ENCODE results near the gene CEPT1.
"Not testable (repeated sequence)": the region's sequence is repeated elsewhere in the genome, so short reads cannot be mapped to it uniquely, and the experiment has no call there.

Gene CEPT1

DNA sequence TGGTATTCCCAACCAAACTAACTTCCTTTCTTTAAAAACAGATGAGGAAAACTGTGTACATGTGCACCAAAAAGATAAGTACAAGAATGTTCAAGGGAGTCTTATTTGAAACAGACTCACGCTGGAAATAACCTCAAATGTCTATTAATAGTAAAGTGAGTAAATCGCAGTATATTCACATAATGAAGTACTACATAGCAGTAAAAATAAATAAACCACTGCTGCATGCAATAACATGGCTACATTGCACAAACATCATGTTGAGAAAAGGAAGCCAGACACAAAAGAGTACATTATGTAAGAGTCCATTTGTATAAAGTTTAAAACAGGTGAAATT lies 65.7 kb downstream of the CEPT1 start:
- Histone ChIP-seq H3K4me3 (no peak overlapping the region), H3K9ac (ENCODE audit: insufficient read length) (no peak overlapping the region), H3K9me3 (ENCODE audit: low read depth, low read length) (no peaks in the 10 kb centered on the region), H3K27ac (no peak overlapping the region), H3K36me3 (ENCODE audit: insufficient read depth, low read length) (no peaks in the 10 kb centered on the region)
- TF ChIP-seq POLR2AphosphoS5 (IDR thresholded peaks at IDR 0.05; ENCODE audit: borderline replicate concordance, low read depth, low read length) (no peak), FOXP2 (optimal IDR thresholded peaks at IDR 0.05; ENCODE audit: control extremely low read depth, extremely low read length, insufficient read depth) (no peak)
- no peak for DNase-seq (ENCODE audit: low read depth, low spot score)

DNA sequence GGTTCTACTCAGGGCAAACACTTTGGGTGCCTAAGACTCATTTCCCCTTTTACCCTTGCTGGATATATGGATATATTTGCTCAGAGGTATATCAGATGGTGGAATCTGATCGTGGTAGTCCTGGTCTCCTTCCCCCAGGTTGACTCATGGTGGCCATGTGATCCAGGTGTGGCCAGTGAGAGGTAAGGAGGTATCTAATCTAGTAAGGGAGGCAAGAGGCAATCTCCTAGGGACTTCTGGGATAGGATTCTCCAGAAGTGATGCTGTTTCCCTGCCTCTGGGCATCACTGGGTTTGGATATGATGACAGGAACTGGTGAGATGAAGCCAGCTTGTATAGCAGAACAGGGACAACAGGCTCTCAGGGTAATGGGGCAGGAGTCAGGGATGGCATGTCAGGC lies 68.9 kb downstream of the CEPT1 start:
- Histone ChIP-seq H3K9ac (ENCODE audit: insufficient read length) (no peak overlapping the region), H3K36me3 (ENCODE audit: insufficient read depth, low read length) (no peaks in the 10 kb centered on the region), H3K9me3 (ENCODE audit: low read depth, low read length) (no peaks in the 10 kb centered on the region), H3K4me3 (no peak overlapping the region), H3K27ac (no peak overlapping the region)
- TF ChIP-seq FOXP2 (optimal IDR thresholded peaks at IDR 0.05; ENCODE audit: control extremely low read depth, extremely low read length, insufficient read depth): no peak
- TF ChIP-seq POLR2AphosphoS5 (IDR thresholded peaks at IDR 0.05; ENCODE audit: borderline replicate concordance, low read depth, low read length): no peak
- TF ChIP-seq EZH2 (IDR thresholded peaks at IDR 0.05): no peak
- DNase-seq (ENCODE audit: low read depth, low spot score): no peak

DNA sequence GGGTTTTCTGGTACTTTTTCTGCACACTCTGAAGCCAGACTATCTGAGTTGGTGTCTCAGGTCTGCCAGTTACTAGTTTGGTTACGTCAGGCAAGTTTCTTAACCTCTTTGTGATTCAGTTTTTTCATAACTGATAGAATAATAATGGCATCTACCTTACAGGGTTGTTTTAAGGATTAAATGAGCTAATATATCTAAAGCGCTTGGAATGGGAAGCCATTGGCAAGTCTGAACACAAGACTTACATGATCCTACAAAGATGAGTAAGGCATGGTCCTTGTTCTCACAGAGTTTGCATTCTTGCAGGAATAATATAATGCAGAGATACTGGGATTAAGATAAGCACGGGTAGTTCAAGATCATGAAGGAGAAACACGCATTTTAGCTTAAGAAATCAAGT lies 69.6 kb downstream of the CEPT1 start:
- no peaks in the 10 kb centered on the region for H3K36me3 ChIP-seq (ENCODE audit: insufficient read depth, low read length)
- no peak overlapping the region for H3K4me3 ChIP-seq
- no peak overlapping the region for H3K27ac ChIP-seq
- H3K9ac ChIP-seq (ENCODE audit: insufficient read length): no peak overlapping the region
- DNase-seq (ENCODE audit: low read depth, low spot score): no peak
- H3K9me3 ChIP-seq (ENCODE audit: low read depth, low read length): no peaks in the 10 kb centered on the region
- TF ChIP-seq FOXP2 (optimal IDR thresholded peaks at IDR 0.05; ENCODE audit: control extremely low read depth, extremely low read length, insufficient read depth): no peak
- TF ChIP-seq EZH2 (IDR thresholded peaks at IDR 0.05): no peak
- no peak for TF ChIP-seq POLR2AphosphoS5 (IDR thresholded peaks at IDR 0.05; ENCODE audit: borderline replicate concordance, low read depth, low read length)

DNA sequence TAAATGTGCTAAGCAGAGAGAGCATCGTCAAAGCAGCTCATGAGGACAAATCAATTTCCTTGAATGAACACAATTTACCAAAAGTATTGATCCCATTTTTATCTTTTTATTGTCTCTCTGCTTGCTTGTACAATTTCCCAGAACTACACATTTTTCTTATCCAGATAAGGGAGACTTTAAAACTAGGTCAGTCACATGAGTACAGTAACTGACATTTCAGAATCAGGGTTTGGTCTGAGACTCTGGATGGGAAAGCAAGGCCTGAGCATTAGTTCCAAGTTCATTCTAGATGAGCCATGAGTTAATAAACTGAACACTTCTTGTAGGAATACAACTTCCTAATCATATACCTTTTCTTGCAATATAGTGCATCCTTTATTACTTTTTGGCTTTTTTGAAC lies 71.9 kb downstream of the CEPT1 start:
- H3K27ac ChIP-seq: no peak overlapping the region

DNA sequence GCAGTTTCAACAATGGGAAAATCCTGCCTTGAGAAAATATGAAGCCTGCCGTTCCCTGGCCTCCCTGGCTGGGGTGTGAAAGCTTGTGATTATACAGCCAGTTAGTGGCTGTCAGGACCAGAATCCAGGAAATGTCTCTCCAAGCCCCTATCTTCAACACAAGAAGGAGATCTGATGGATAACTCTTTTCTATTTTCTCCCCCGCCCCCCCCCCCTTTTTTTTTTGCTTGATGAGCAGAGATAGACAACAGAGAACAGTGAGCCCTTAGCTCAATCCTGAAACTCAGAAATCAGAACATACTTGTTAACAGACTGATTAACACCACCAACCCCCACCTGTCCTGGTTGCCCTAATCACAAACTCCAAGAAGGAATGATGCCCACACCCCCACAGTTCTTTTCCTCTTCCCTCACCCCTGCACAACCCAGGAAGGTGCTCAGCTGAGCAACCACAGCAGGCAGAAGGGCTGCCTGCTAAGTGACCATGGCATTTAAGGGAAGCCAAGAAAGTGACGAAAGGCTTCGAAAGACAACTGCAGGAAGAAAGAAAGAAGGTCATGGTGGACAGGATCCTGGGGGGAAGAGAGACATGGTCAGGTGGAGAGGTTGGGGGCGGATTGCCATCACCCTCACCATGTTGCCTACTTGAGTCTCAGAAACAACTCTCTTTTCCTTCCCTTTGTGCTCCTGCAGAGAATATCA lies 72.8 kb downstream of the CEPT1 start:
- TF ChIP-seq EZH2 (IDR thresholded peaks at IDR 0.05) (no peak), FOXP2 (optimal IDR thresholded peaks at IDR 0.05; ENCODE audit: control extremely low read depth, extremely low read length, insufficient read depth) (no peak), POLR2AphosphoS5 (IDR thresholded peaks at IDR 0.05; ENCODE audit: borderline replicate concordance, low read depth, low read length) (no peak)
- H3K9ac ChIP-seq (ENCODE audit: insufficient read length): no peak overlapping the region
- no peaks in the 10 kb centered on the region for H3K9me3 ChIP-seq (ENCODE audit: low read depth, low read length)
- no peak for DNase-seq (ENCODE audit: low read depth, low spot score)
- no peak overlapping the region for H3K4me3 ChIP-seq
- H3K27ac ChIP-seq: no peak overlapping the region
- no peaks in the 10 kb centered on the region for H3K36me3 ChIP-seq (ENCODE audit: insufficient read depth, low read length)

More for the DNA sequence above, 71.9 kb downstream of the CEPT1 start:
- H3K9ac ChIP-seq (ENCODE audit: insufficient read length): no peak overlapping the region
- DNase-seq (ENCODE audit: low read depth, low spot score): no peak
- H3K9me3 ChIP-seq (ENCODE audit: low read depth, low read length): no peaks in the 10 kb centered on the region
- no peak for TF ChIP-seq EZH2 (IDR thresholded peaks at IDR 0.05)
- TF ChIP-seq POLR2AphosphoS5 (IDR thresholded peaks at IDR 0.05; ENCODE audit: borderline replicate concordance, low read depth, low read length): no peak
- no peak for TF ChIP-seq FOXP2 (optimal IDR thresholded peaks at IDR 0.05; ENCODE audit: control extremely low read depth, extremely low read length, insufficient read depth)
- no peak overlapping the region for H3K4me3 ChIP-seq
- no peaks in the 10 kb centered on the region for H3K36me3 ChIP-seq (ENCODE audit: insufficient read depth, low read length)

DNA sequence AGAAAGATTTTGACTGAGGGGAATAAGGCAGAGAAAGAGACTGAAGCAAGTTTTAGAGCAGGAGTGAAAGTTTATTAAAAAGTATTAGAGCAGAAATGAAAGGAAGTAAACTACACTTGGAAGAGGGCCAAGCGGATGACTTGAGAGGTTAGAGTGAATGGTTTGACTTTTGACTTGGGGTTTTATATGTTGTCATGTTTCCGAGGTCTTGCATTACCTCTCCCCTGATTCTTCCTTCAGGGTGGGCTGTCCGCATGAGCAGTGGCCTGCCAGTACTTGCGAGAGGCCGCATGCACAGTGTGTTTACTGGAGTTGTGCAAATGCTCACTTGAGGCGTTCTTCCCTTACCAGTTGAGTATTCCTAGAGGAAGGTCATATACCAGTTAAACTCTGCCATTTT lies 73.4 kb downstream of the CEPT1 start:
- Histone ChIP-seq H3K9me3 (ENCODE audit: low read depth, low read length) (no peaks in the 10 kb centered on the region), H3K36me3 (ENCODE audit: insufficient read depth, low read length) (no peaks in the 10 kb centered on the region), H3K27ac (no peak overlapping the region), H3K4me3 (no peak overlapping the region), H3K9ac (ENCODE audit: insufficient read length) (no peak overlapping the region)
- TF ChIP-seq EZH2 (IDR thresholded peaks at IDR 0.05): no peak
- TF ChIP-seq FOXP2 (optimal IDR thresholded peaks at IDR 0.05; ENCODE audit: control extremely low read depth, extremely low read length, insufficient read depth): no peak
- TF ChIP-seq POLR2AphosphoS5 (IDR thresholded peaks at IDR 0.05; ENCODE audit: borderline replicate concordance, low read depth, low read length): no peak
- DNase-seq (ENCODE audit: low read depth, low spot score): no peak

DNA sequence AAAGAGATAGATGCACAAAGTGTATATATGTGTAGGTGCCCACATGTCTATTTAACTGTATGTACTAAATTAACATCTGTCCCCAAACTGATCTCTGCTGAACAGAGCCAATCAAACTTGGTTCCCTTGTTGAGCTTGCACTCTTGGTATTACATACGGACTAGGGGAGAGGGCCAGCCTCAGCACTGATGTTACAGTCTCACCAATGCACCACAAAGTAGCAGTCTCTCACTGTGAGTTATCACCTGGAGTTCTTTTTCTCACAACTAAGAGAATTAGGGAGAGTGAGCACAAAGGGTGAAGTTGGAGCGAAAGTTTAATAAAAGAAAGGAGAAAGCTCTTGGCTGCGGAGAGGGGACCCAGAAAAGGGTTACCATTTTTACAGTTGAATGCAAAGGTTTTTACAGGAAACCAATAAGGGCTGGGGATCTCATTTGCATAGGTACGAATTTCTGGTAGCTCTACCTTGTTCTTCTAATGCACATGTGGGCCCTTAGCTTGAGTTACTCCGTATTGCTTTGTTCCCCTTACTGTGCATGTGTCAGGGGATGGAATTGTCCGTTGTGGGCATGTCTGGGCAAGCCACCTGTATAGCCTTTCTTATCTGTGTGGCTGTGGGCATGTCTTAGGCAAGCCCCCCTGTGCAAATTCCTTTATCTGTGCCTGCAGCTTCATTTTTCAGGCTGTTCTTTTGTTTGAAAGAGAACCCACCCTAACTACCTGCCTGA lies 74.2 kb downstream of the CEPT1 start:
- H3K27ac ChIP-seq: no peak overlapping the region
- TF ChIP-seq POLR2AphosphoS5 (IDR thresholded peaks at IDR 0.05; ENCODE audit: borderline replicate concordance, low read depth, low read length) (no peak), EZH2 (IDR thresholded peaks at IDR 0.05) (no peak), FOXP2 (optimal IDR thresholded peaks at IDR 0.05; ENCODE audit: control extremely low read depth, extremely low read length, insufficient read depth) (no peak)
- H3K9ac ChIP-seq (ENCODE audit: insufficient read length): no peak overlapping the region
- no peaks in the 10 kb centered on the region for H3K36me3 ChIP-seq (ENCODE audit: insufficient read depth, low read length)
- no peak overlapping the region for H3K4me3 ChIP-seq
- DNase-seq (ENCODE audit: low read depth, low spot score): no peak
- no peaks in the 10 kb centered on the region for H3K9me3 ChIP-seq (ENCODE audit: low read depth, low read length)

DNA sequence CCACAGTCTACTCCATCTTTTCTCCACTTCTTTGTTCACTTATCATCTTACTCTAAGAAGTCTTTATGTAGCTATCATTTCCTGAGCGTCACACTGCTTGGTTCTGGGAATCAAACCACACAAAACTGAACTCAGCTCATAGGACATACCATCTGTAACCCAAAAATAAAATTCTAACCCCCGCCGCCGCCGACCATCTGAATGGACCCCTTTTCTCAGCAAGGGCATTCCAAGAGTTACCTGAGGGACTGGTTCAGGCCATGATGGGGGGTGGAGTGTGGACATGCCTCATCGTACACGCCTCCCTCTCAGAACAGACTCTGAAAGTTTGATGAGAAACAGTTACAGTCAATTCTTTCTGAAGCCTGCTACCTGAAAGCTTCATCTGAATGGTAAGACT lies 74.9 kb downstream of the CEPT1 start:
- TF ChIP-seq FOXP2 (optimal IDR thresholded peaks at IDR 0.05; ENCODE audit: control extremely low read depth, extremely low read length, insufficient read depth) (no peak), EZH2 (IDR thresholded peaks at IDR 0.05) (no peak), POLR2AphosphoS5 (IDR thresholded peaks at IDR 0.05; ENCODE audit: borderline replicate concordance, low read depth, low read length) (no peak)
- no peak overlapping the region for H3K4me3 ChIP-seq
- H3K9me3 ChIP-seq (ENCODE audit: low read depth, low read length): no peaks in the 10 kb centered on the region
- no peaks in the 10 kb centered on the region for H3K36me3 ChIP-seq (ENCODE audit: insufficient read depth, low read length)
- no peak overlapping the region for H3K27ac ChIP-seq
- DNase-seq (ENCODE audit: low read depth, low spot score): no peak
- no peak overlapping the region for H3K9ac ChIP-seq (ENCODE audit: insufficient read length)

DNA sequence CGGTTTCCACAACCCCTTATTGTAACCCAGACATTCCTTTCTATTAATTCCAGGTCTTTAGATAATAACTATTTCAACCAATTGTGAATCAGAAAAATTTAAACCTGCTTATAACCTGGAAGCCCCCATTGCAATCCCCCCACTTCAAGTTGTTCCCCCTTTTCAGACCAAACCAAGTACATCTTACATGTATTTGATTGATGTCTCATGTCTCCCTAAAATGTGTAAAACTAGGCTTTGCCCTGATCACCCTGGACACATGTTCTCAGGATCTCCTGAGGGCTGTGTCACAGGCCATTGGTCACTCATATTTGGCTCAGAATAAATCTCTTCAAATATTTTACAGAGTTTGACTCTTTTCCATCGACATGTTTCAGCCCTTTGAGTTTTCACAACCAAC lies 75.3 kb downstream of the CEPT1 start:
- not testable (repeated sequence) for H3K9me3 ChIP-seq (ENCODE audit: low read depth, low read length); H3K27ac ChIP-seq; H3K36me3 ChIP-seq (ENCODE audit: insufficient read depth, low read length); H3K4me3 ChIP-seq; DNase-seq (ENCODE audit: low read depth, low spot score); H3K9ac ChIP-seq (ENCODE audit: insufficient read length)

All from SK-N-MC (cell line).